K562 (cell line): ENCODE measurements around the gene VARS1. TPM values are rescaled to one million over a fixed set of nuclear protein-coding genes. Genes with fewer than 3 reads are reported as not detected.
A peak's percentile ranks its signal among the peaks of the same experiment; 100 is the strongest.

Experiments used
- C11orf30 ChIP-seq: fragments of 450-650 bp; IDR thresholded peaks from 2 replicates; pipeline ENCODE4 v1.6.1; 2016; ENCODE audit warnings: low read depth, mild to moderate bottlenecking
- CTBP1 ChIP-seq: fragments of 450-650 bp; IDR thresholded peaks from 2 replicates; pipeline ENCODE4 v1.6.1; 2016; ENCODE audit warnings: borderline replicate concordance
- FOSL1 ChIP-seq: fragments of 200-800 bp; sonication (Bioruptor generic); conservative IDR thresholded peaks from 2 replicates; pipeline ENCODE4 v1.6.1; 2016; ENCODE audit warnings: missing genetic modification characterization, missing compliant biosample characterization
- FOXA3 ChIP-seq, 2 experiments: fragments of 450-650 bp in 1 of 2; sonication (generic) in 1 of 2; formaldehyde crosslinking; IDR thresholded peaks in 1 of 2; conservative IDR thresholded peaks in 1 of 2; 2 replicates each; pipeline versions ENCODE4 v1.4.0 to v1.8.0; 2020 to 2022; ENCODE audit warnings: mild to moderate bottlenecking in 2 of 2, missing genetic modification reagents in 1 of 2
- KDM2B ChIP-seq: fragments of 250-450 bp; sonication (Bioruptor Pico); IDR thresholded peaks from 2 replicates; pipeline ENCODE4 v1.8.0; 2021; ENCODE audit warnings: mild to moderate bottlenecking, moderate library complexity
- MCM7 ChIP-seq, 2 experiments: fragments of 450-650 bp; IDR thresholded peaks; 2 replicates each; pipeline ENCODE4 v1.6.1; 2016 to 2018
- NCOA2 ChIP-seq, 2 experiments: fragments of 450-650 bp; IDR thresholded peaks; 2 replicates each; pipeline ENCODE4 v1.6.1; 2018; ENCODE audit warnings: mild to moderate bottlenecking in 2 of 2, moderate library complexity in 1 of 2; ENCODE audit not compliant: partially characterized antibody in 2 of 2
- NFE2 ChIP-seq: IDR thresholded peaks from 2 replicates; pipeline ENCODE4 v1.6.1; 2014; ENCODE audit warnings: antibody characterized with exemption, low read depth
- NFIX ChIP-seq: fragments of 250-450 bp; sonication (Bioruptor Pico); IDR thresholded peaks from 2 replicates; pipeline ENCODE4 v1.4.0; 2020; ENCODE audit warnings: low read depth, mild to moderate bottlenecking, moderate library complexity
- NR2C1 ChIP-seq, 2 experiments: fragments of 450-650 bp; IDR thresholded peaks; 2 replicates each; pipeline ENCODE4 v1.6.1; 2017; ENCODE audit warnings: mild to moderate bottlenecking in 2 of 2, antibody characterized with exemption in 1 of 2, inconsistent platforms in 1 of 2, missing compliant biosample characterization in 1 of 2, missing genetic modification characterization in 1 of 2
- RAD21 ChIP-seq, 2 experiments: fragments of 250-450 bp in 1 of 2; fragments of 450-650 bp in 1 of 2; sonication (Bioruptor Pico) in 1 of 2; formaldehyde crosslinking in 1 of 2; IDR thresholded peaks in 1 of 2; conservative IDR thresholded peaks in 1 of 2; 2 replicates each; pipeline versions ENCODE4 v1.4.0 to v1.8.0; 2020 to 2022; ENCODE audit warnings: mild to moderate bottlenecking in 2 of 2, moderate library complexity in 1 of 2
- RERE ChIP-seq: sonication (generic); formaldehyde crosslinking; IDR thresholded peaks from 2 replicates; pipeline ENCODE4 v1.8.0; 2023; ENCODE audit warnings: missing genetic modification reagents, mild to moderate bottlenecking, borderline replicate concordance
- RNF219 ChIP-seq: fragments of 250-450 bp; sonication (Bioruptor Pico); IDR thresholded peaks from 2 replicates; pipeline ENCODE4 v1.5.0; 2022; ENCODE audit warnings: mild to moderate bottlenecking
- SIX5 ChIP-seq, 2 experiments: IDR thresholded peaks; 2 replicates each; pipeline ENCODE4 v1.6.1; 2011; ENCODE audit warnings: low read length in 2 of 2, borderline replicate concordance in 1 of 2, low read depth in 1 of 2, mild to moderate bottlenecking in 1 of 2, moderate library complexity in 1 of 2; ENCODE audit not compliant: insufficient read depth in 1 of 2
- XRCC5 ChIP-seq: fragments of 200-400 bp; formaldehyde crosslinking; IDR thresholded peaks from 2 replicates; pipeline ENCODE4 v1.6.1; 2017; ENCODE audit warnings: low read depth, mild to moderate bottlenecking, low read length
- ZNF347 ChIP-seq: fragments of 450-650 bp; formaldehyde crosslinking; IDR thresholded peaks from 2 replicates; pipeline ENCODE4 v1.4.0; 2020; ENCODE audit warnings: low read depth, mild to moderate bottlenecking, moderate library complexity
- ZNF408 ChIP-seq: fragments of 250-450 bp; sonication (Bioruptor Pico); IDR thresholded peaks from 2 replicates; pipeline ENCODE4 v1.4.0; 2020; ENCODE audit warnings: low read depth, mild to moderate bottlenecking, moderate library complexity
- polyA plus RNA-seq, 8 experiments: library from polyadenylated mRNA; depleted of rRNA in 4 of 8; stranded (reverse) in 5 of 8; unstranded in 3 of 8; fragments of >200 nt; fragmentation: Nextera tagmentation in 2 of 8; fragmentation: Illumina TruSeq in 1 of 8; extraction: Ambion mirVana in 2 of 8; extraction: Trizol in 1 of 8; gene quantifications; 2 replicates each; pipeline versions ENCODE4 v1.2.1 to v1.2.3, GENCODE V29; 2011 to 2014; ENCODE audit warnings: inconsistent platforms in 1 of 8, missing spikeins in 1 of 8
- total RNA-seq, 7 experiments: library from RNA; depleted of rRNA in 6 of 7; stranded (reverse); fragments of >200 nt in 6 of 7; fragmentation: Illumina TruSeq in 2 of 7; extraction: Trizol in 2 of 7; gene quantifications; 2 replicates each; pipeline versions ENCODE4 v1.2.1 to v1.2.3, GENCODE V29; 2011 to 2021; ENCODE audit warnings: low replicate concordance in 1 of 7
- TF ChIP-seq, protein P1 (sequence below): conservative IDR thresholded peaks from 2 replicates; pipeline ENCODE4 v1.6.1; 2011; ENCODE audit warnings: low read depth, mild to moderate bottlenecking, low read length; ENCODE audit not compliant: control insufficient read depth

VARS1 gene
- total and polyA plus RNA-seq, 9 of the 15 experiments (the other 6 are each of a cell fraction or from before 2014, with no cell fraction given): 2.9 to 488 (median 130) TPM

GRCh38 chr6:31794866-31795615, 511 bp downstream of the VARS1 start (continued):
- no peak for TF ChIP-seq RNF219
- TF ChIP-seq ZNF347: no peak
- TF ChIP-seq NCOA2 (IDR thresholded peaks at IDR 0.05; ENCODE audit: partially characterized antibody in 2 of 2): no peak
- TF ChIP-seq NR2C1 (IDR thresholded peaks at IDR 0.05): no peak
- no peak; the same call in 1 of the 2 replicates for TF ChIP-seq NR2C1 (tag; IDR thresholded peaks at IDR 0.05)
- TF ChIP-seq MCM7 (IDR thresholded peaks at IDR 0.05): no peak
- TF ChIP-seq ZNF408 (CRISPR knock-in tag): 0 out of 2 replicates have a peak, but pooled peaks have one; percentile 5
- TF ChIP-seq KDM2B (CRISPR knock-in tag): no peak
- TF ChIP-seq, protein P1, sequence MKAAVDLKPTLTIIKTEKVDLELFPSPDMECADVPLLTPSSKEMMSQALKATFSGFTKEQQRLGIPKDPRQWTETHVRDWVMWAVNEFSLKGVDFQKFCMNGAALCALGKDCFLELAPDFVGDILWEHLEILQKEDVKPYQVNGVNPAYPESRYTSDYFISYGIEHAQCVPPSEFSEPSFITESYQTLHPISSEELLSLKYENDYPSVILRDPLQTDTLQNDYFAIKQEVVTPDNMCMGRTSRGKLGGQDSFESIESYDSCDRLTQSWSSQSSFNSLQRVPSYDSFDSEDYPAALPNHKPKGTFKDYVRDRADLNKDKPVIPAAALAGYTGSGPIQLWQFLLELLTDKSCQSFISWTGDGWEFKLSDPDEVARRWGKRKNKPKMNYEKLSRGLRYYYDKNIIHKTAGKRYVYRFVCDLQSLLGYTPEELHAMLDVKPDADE: no peak
- no peak for TF ChIP-seq NFIX (CRISPR knock-in tag)
- TF ChIP-seq SIX5 (IDR thresholded peaks at IDR 0.05; ENCODE audit: borderline replicate concordance in 1 of 2, insufficient read depth in 1 of 2, low read depth in 1 of 2, low read length in 2 of 2): no peak
- no peak for TF ChIP-seq FOXA3 (CRISPR knock-in tag; conservative IDR thresholded peaks at IDR 0.05 in 1 of 2, IDR thresholded peaks at IDR 0.05 in 1 of 2)
- no peak for TF ChIP-seq RAD21 (CRISPR knock-in tag; conservative IDR thresholded peaks at IDR 0.05 in 1 of 2, IDR thresholded peaks at IDR 0.05 in 1 of 2)
- TF ChIP-seq CTBP1: no peak
- no peak; the same call in 1 of the 2 replicates for TF ChIP-seq FOSL1 (tag)
- TF ChIP-seq NFE2: no peak
- TF ChIP-seq XRCC5: peak; percentile 46; the same call in 1 of the 2 replicates
- TF ChIP-seq C11orf30: no peak
- TF ChIP-seq RERE (CRISPR knock-in tag): peak; percentile 74; the same call in 1 of the 2 replicates
